Medulla oblongata (tissue), 1 donor: ENCODE measurements around the gene FERMT3.
"Not testable (repeated sequence)": the region's sequence is repeated elsewhere in the genome, so short reads cannot be mapped to it uniquely, and the experiment has no call there.

Experiments used
- DNase-seq: peaks from one replicate; pipeline ENCODE4 v3.0.0-alpha.2; 2015; ENCODE audit errors: extremely low spot score

FERMT3 gene

DNA sequence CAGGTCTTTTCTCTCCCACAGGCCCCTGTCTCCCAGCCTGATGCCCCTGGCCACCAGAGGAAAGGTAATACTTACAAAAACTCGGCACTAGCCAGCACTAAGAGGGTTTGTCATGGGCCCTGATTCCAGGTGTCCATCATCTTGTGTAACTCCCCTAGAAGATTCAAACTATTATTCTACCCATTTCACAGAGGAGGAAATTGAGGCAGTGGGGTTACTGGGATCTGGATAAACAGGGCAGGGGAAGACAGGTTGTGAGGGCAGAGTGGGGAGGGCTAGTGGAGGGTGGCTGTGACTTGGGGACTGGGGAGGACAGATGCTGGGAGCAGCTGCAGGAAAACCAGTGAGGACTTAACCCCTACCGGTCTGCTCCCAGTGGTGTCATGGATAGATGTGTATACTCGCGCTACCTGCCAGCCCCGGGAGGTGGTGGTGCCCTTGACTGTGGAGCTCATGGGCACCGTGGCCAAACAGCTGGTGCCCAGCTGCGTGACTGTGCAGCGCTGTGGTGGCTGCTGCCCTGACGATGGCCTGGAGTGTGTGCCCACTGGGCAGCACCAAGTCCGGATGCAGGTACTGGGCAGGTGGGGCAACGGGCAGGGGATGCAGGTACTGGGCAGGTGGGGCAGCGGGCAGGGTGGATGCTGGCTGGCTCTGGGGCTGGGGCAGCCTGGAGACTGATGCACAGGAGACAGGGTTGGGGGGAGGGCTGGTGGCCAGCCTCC lies 29.1 kb downstream of the FERMT3 start:
- no peak for DNase-seq

DNA sequence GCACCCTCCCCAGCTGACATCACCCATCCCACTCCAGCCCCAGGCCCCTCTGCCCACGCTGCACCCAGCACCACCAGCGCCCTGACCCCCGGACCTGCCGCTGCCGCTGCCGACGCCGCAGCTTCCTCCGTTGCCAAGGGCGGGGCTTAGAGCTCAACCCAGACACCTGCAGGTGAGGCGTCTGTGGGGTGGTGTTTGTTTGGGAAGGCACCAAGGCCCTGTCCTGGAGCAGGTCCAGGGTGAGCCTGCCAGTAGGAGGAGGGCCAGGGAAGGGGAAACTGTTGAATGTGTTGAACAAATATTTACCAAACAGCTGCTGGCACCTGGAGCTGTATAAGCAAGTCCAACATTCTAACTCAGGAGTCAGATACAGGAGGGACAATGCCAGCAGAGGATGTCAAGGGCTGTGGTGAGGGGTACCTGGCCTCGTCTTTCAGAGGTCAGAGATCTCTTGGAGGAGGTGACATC lies 31.0 kb downstream of the FERMT3 start:
- no peak for DNase-seq

DNA sequence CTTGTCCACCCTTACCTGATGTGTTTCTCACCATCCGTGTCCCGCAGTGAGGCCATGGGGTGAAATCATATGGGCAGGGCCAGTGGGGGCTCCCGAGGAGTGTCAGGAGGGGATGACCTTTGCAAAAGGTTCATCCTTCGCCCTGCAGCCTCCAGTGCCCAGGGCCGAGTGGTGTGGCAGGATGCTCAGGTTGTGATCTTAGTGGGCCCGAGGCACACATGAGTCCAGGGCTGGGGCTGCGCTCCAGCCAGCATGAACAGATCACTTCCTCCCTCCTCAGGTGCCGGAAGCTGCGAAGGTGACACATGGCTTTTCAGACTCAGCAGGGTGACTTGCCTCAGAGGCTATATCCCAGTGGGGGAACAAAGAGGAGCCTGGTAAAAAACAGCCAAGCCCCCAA lies 31.6 kb downstream of the FERMT3 start:
- no peak for DNase-seq

DNA sequence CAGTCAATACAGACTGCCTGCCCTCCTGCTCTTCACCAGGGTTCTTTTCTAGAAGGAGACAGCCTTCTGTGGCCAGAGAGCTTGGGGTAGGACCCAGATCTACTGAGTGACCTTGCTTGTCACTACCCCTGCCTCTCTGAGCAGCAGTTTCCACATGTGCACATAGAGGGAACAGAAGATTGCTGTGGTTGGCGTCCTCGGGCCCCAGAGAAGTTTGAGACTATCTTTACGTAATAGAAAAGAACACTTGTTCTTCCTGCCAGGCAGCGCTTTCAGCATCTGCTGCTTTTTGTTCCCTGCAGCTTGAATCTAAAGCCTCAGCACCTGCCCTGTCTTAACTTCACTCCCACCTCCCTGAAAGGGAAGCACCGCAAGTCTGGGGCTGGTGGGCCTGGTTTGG lies 32.5 kb downstream of the FERMT3 start:
- no peak for DNase-seq

DNA sequence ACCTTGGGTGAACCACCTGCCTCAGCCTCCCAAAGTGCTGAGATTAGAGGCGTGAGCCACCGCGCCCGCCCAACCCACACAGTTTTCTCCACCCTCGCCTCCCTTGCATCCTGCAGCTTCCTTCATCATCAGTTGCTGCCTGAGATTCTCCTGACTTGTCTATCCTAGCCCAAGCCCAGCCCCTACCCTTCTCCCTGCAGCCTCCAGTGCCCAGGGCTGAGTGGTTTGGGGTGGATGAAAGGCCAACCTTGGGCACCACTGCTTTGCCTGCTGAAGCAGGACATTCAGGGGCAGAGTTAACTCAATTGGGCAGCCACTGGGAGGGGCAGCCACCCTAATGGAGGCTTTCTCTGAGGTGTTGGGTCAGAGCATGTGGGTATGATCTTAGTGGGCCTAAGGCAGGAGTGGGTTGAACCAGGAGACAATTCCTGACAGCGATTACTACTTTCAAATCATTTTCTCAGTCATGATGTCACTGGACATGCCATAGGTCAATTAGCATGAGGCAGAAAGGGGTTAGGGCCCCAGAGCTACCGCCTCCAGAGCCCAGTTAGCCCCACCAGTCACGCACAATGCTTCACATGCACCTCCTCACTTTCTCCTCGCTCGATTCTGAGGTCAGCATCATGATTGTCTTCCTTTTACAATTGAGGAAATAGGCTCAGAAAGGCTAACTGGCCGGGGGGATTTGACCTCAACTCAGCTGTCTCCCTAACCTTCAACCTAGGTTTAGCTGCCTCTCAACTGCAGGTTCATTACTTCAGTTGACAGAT lies 33.3 kb downstream of the FERMT3 start:
- peak; percentile 82 for DNase-seq

DNA sequence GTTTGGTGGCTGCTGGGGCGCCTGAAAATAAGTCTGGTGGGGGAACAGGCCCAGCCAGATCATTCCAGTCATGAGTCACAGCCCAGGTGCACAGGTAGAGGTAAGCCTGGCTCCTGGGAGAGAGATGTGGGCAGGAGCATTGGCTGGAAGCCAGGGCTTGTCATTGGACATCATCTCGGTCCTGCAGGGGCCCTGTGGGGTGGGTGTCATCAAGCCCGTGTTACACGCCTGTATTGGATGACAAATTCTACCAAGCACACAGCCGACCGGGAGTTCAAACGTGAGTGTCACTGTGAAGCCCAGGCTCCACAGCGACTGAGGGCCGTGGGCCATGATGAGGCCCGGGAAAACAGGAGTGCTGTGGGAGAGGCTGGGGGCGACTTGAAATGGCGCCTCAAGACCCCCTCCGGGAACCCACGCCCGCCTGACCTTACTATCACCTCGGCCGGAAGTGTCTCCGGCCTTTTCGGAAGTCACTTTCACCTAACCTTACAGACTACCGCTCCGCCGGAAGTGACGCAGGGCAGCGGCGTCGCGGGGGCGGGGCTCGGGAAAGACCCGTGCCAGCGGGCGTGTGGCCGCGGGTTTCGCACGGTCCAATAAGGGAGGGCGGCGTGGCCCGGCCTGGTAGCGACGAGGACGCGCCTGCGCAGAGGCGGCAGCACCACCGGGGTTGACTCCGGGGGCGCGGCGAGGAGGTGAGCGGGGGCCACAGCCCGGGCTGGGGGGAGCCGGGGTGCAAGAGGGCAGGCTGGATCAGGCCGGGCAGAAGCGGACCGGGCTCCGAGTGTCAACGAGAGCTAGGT lies 34.1 kb downstream of the FERMT3 start, which contains the start of gene FKBP2:
Gene FKBP2, plus strand, starts transcription at position 661 of the 806 bp plus-strand sequence. CDS start 1,293 bp downstream, outside the sequence.
- peak; percentile 98 for DNase-seq

DNA sequence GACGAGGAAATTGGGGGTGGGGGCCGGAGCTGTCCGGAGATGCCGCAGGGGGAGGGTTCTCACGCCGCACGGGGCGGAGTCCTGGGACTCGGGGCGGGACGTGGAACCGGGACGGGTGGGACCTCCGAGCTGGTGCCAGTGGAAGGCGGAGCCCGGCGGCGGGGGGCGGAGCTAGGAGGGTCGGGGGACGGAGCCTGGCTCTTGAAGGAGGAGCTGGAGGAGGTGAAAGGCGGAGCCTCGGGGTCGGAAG lies 34.6 kb downstream of the FERMT3 start:
- DNase-seq, result peak; percentile 99

DNA sequence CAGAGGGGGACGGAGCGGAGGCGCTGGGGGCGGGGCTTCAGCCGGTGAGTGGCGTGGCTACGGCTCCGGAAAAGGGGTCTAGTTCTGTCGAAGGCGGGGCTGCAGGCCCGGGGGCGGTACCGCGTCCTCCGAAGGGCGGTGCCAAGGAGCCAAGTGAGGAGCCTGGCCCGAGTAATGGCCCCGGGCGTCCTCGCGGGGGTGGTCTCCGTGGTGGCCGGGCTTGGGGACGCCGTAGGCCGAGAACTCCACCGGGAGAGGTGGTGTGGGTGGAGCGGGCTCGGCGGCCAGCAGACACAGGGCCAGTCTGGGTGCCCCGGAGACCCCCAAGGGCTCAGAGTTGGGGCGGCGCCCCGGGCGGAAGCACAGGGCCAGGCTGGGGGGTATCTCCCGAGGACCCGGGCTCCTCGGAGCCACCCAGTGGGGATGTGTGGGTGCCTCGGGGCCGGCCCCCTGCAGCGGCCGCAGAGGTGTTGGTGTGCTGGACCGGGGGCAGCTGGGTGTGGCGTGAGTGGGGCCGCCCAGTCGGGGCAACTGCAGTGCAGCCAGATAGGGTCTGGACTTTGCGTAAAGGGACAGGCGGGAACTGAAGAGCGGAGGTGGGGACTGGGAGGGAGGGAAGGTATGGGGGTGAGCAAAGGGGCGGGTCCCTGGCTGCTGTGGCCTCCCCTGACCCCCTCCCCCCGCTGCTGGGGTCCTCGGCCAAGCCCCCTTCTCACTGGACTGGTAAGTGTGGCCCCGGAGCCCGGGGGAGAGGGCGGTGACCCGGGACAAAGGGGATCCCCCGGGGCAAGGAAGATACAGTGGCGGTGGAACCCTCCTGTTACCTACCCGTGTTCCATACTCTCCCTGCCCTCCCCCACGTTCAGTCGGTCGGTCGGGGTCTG lies 35.2 kb downstream of the FERMT3 start:
- peak; percentile 25 for DNase-seq

GRCh38 chr11:64243236-64243854 lies 36.8 kb downstream of the FERMT3 start:
- DNase-seq, result no peak

GRCh38 chr11:64244107-64244506 lies 37.6 kb downstream of the FERMT3 start:
- DNase-seq, result no peak

- no peak for DNase-seq
Measured at GRCh38 chr11:64244966-64245365, 38.4 kb downstream of the FERMT3 start.

GRCh38 chr11:64245401-64245796 lies 38.9 kb downstream of the FERMT3 start:
- peak; percentile 40 for DNase-seq

DNA sequence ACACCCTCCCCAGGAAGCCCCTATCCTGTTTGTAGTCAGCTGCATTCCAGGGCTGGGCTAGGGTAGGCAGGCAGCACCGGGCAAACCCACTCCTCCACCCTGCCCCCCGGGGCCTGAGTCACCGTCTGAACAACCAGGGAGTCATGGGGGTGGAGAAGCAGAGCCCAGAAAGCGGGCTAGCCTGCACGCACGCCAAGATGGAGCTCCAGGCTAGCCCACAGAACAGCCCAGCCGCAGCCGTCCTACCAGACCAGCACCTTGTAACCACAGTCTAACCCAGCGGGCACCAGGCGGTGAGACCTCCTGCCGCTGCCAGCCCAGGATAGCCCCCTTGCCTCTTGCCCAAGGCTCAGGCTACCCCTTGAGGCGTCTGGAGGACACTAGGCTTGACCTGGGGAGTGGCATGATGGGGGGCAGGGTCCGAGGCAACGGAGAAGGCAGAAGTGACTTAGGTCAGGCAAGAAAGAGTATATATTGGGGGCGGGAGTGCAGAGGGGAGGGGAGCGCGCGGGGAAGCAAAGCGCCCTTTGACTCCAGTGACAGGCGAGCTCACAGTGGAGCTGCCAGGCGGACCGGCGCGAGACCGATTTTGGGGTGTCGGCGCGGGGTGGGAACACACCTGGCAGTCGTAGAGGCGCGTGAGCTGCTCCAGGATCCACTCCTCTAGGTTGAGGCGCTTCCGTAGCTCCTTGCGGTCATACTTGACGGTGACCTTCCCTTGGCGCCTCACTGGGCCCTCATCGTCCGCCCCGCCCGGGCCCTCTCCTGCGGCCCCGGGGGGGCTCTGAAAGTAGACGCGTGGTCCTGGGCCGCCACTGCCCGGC lies 39.5 kb downstream of the FERMT3 start:
- peak; percentile 45 for DNase-seq

- DNase-seq, result not testable (repeated sequence)
Measured at GRCh38 chr11:64246621-64246870, 40.0 kb downstream of the FERMT3 start.

DNA sequence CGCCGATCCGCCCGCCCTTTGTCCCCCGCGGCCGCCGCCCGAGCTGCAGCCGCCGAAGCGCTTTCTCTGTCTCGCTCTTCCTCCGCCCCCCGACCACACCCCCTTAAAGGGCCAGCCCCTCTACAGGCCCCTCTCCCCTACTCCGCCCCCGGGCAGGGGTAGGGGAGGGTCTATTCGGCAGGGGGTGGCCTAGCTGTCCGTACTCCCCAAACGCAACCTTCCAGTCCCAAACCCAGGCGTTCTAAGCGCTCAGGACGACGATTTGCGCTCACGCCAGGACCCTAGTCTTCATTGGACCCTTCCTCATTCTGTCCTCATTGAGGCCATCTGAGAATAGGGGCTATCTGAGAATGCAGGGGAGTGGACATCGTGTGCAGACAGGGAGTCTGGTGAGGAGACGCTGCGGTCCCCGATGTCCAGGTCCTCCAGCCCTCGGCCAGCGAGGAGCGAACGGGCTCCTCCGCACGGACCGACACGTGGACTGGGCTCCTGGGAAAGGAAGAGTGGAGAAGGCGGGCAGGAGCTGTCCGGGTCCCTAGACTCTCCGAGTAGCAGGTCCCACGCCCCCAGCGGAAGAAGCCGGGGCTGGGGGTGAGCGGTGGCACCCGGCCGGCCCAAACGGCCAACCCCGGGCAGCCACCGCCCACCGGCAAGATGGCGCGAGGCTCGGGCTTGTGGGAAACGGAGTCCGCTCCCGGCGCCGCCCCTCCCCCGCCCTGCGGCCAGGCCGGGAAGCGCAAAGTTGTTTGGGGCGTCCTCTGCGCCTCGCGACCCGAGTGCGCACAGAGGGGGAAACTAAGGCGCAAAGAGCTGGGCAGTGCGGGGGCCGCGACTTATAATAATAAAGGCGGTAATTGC lies 40.6 kb downstream of the FERMT3 start, which contains the start of gene PPP1R14B:
Gene PPP1R14B, minus strand, starts transcription at position 73 of the 858 bp plus-strand sequence. CDS start 270 bp downstream, outside the sequence.
- DNase-seq, result peak; percentile 84

GRCh38 chr11:64247729-64248531 lies 41.4 kb downstream of the FERMT3 start:
- DNase-seq, result no peak

DNA sequence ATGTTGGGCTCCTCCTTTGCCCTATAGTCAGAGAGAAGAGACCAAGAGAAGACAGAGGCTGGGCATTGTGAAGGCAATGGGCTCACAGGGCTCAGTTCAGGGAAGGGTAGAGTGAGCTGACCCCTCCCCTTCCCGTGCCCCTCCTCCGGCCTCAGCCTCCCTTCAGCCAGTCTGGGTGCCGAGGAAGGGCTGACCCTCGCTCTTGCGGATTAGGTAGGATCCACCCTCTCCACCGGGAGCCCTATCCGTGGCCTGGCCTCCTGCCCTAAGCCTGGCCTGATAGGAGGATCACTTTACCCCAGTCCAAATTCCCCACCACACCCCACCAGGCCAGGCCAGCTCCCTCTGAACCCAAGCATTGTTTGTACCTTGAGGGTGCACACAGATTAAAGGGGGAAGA lies 42.1 kb downstream of the FERMT3 start:
- no peak for DNase-seq

DNA sequence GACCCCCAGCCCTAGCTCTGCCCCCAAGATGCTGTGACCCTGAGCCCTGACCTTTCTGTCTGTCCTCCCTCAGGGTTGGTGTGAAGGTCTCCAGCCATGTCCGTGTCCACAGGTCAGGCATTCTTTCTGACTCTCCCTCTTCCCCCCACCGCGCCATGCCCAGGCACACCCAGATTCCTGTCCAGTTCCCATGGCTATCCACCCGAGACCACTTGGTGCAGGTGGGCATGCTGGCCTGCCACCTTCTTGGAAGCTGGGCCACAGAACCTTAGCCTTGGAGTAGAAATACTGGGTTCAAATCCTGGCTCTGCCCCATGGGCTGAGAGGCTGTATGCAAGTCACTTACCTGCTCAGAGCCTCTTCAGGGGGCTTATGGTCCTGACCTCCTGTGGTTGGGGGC lies 42.5 kb downstream of the FERMT3 start:
- no peak for DNase-seq
